ENCODE measurements around the gene GP9.
"Not testable (repeated sequence)": the region's sequence is repeated elsewhere in the genome, so short reads cannot be mapped to it uniquely, and the experiment has no call there.

GP9 gene

DNA sequence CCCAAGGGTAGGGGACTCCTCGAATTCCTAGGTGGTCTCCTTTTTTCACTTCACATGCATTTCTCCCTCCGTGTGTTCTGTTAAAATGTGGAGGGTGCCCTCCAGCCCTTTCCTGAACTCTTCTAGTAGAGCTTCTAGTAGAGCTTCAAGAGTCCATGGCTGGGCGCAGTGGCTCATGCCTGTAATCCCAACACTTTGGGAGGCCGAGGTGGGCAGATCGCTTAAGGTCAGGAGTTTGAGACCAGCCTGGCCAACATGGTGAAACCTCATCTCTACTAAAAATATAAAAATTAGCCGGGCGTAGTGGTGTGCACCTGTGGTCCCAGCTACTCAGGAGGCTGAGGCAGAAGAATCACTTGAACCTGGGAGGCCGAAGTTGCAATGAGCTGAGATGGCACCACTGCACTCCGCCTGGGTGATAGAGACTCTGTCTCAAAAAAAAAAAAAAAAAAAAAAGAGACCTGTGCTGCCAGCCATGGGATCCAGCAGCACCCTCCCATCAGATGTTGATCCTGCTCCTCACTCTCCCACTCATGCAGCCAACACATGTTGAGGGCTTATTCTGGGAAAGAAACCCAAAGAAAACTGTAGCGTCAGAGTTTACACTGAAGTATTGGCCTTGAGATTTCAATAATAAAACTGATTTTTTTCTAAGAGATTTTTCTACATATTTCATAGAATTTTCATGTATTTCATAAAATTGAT lies 50.6 kb downstream of the GP9 start:
- not testable (repeated sequence) for DNase-seq (ENCODE audit: low spot score)
